PC-9 (cell line): Measurements from ENCODE around the gene LIPC. TPM values are rescaled to one million over a fixed set of nuclear protein-coding genes. Genes with fewer than 3 reads are reported as not detected.

ENCODE experiments used
- BruUV-seq: library from RNA; stranded (reverse); fragments of 400-500 nt; replicated peaks from 2 replicates; lab custom pipeline; 2021; lab: Mats Ljungman, UMichigan
- CTCF ChIA-PET: fragments of 300-600 bp; sonication (Branson Sonifier 250); formaldehyde crosslinking; loops from one replicate; lab custom pipeline; 2022; ENCODE audit warnings: antibody characterized with exemption; lab: Charles Lee
- POLR2A ChIA-PET: fragments of 300-600 bp; sonication (Branson Sonifier 250); formaldehyde crosslinking; loops from one replicate; lab custom pipeline; 2022; ENCODE audit warnings: antibody characterized with exemption; ENCODE audit not compliant: unreplicated experiment; lab: Charles Lee
- DNase-seq, 2 experiments: peaks; one replicate each; pipeline versions ENCODE4 v3.0.0 to v3.0.0-alpha.2; 2015 to 2022; ENCODE audit warnings: mixed read lengths in 1 of 2
- H2AFZ ChIP-seq: fragments of 200-600 bp; sonication (generic); 2 replicates; pipeline ENCODE4 v1.8.1; 2017; ENCODE audit warnings: antibody characterized with exemption
- H3F3A ChIP-seq: fragments of 200-600 bp; sonication (generic); 2 replicates; pipeline ENCODE4 v1.8.1; 2017; ENCODE audit warnings: antibody characterized with exemption, mild to moderate bottlenecking, low read depth; ENCODE audit not compliant: insufficient read depth
- H3K27ac ChIP-seq: fragments of 200-600 bp; sonication (generic); 2 replicates; pipeline ENCODE4 v1.6.1; 2016; ENCODE audit warnings: mixed run types
- H3K27me3 ChIP-seq: fragments of 200-600 bp; sonication (generic); 2 replicates; pipeline ENCODE4 v1.6.1; 2016; ENCODE audit warnings: low read depth, mixed run types; ENCODE audit not compliant: insufficient read depth
- H3K36me3 ChIP-seq: fragments of 200-600 bp; sonication (generic); 2 replicates; pipeline ENCODE4 v1.6.1; 2016; ENCODE audit warnings: low read depth, mixed run types
- H3K4me1 ChIP-seq: fragments of 200-600 bp; sonication (generic); replicated peaks from 2 replicates; pipeline ENCODE4 v1.6.1; 2016; ENCODE audit warnings: mixed run types; ENCODE audit not compliant: insufficient read depth
- H3K4me2 ChIP-seq: fragments of 200-600 bp; sonication (generic); 2 replicates; pipeline ENCODE4 v1.6.1; 2017; ENCODE audit warnings: mixed run types
- H3K4me3 ChIP-seq: fragments of 200-600 bp; sonication (generic); 2 replicates; pipeline ENCODE4 v1.6.1; 2016; ENCODE audit warnings: mixed run types
- H3K79me2 ChIP-seq: fragments of 200-600 bp; sonication (generic); 2 replicates; pipeline ENCODE4 v1.6.1; 2017; ENCODE audit warnings: low read depth, mixed run types
- H3K9me2 ChIP-seq: fragments of 200-600 bp; sonication (generic); 2 replicates; pipeline ENCODE4 v1.8.1; 2017; ENCODE audit warnings: mild to moderate bottlenecking; ENCODE audit not compliant: insufficient read depth
- H3K9me3 ChIP-seq: fragments of 200-600 bp; sonication (generic); 2 replicates; pipeline ENCODE4 v1.8.1; 2016; ENCODE audit warnings: low read depth; ENCODE audit not compliant: insufficient read depth
- H4K20me1 ChIP-seq: fragments of 200-600 bp; sonication (generic); 2 replicates; pipeline ENCODE4 v1.8.1; 2017; ENCODE audit not compliant: insufficient read depth
- EZH2 ChIP-seq: fragments of 200-600 bp; sonication (generic); IDR thresholded peaks from 2 replicates; pipeline ENCODE4 v1.8.0; 2017; ENCODE audit warnings: antibody characterized with exemption, low read depth
- intact Hi-C: fragments of 100-400 bp; cut with micrococcal nuclease; formaldehyde crosslinking; loops from one replicate; pipeline ENCODE4 v1.10.0; 2022; ENCODE audit not compliant: unreplicated experiment
- total RNA-seq: library from RNA; stranded (reverse); gene quantifications from 2 replicates; pipeline ENCODE4 v1.2.3, GENCODE V29; 2021
- TF ChIP-seq, protein P1 (sequence below): fragments of 200-600 bp; sonication (generic); conservative IDR thresholded peaks from 2 replicates; pipeline ENCODE4 v1.6.1; 2017; ENCODE audit warnings: mixed run types, antibody characterized with exemption, mild to moderate bottlenecking, moderate library complexity

Gene LIPC
- total RNA-seq, 1 experiment from 2014 or later, result not detected

DNA sequence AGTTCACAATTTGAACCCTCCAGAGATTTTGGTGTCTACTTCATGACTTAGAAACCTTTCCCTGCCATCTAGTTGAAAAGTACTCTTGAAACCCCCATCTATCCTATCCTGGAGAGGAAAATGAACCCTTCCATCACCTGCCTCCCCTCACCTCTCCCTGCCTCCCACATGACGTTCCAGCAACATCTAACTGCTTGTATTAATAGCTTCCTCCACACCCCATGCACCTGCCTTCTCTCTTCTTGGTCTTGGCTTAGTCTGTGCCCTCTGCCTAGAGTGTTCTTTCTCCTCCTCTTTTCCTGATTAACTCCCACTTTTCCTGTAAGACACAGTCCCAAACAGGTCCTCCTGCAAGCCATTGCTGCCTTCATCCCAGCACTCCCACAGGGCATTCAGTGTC lies 107.8 kb downstream of the LIPC start:
- POLR2A ChIA-PET, result no interaction called here

DNA sequence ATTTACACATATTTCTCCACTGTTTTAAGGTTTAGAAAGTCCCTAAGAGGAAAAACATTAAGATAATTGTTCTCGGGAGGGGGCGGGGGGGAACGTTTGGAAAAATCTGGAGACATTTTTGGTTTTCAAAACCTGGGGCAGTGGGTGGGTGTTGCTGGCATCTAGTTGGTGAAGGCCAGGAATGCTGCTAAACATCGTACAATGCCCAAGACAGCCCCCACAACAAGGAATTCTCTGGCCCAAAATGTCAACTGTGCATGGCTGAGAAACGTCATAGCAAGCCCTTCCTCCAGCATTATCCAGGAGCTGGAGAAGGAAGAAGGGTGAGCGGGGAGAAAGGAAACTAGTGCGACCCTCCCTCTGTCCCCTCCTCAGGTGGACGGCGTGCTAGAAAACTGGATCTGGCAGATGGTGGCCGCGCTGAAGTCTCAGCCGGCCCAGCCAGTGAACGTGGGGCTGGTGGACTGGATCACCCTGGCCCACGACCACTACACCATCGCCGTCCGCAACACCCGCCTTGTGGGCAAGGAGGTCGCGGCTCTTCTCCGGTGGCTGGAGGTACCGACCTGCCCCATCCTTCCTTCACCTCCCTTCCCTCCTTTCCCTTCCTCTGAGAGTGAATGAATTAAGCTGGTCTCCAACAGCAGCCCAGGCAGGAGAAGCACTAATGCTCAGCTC lies 109.8 kb downstream of the LIPC start:
- DNase-seq, result no peak
- no peaks in the 10 kb centered on the region for H3K9me3 ChIP-seq
- TF ChIP-seq, protein P1, sequence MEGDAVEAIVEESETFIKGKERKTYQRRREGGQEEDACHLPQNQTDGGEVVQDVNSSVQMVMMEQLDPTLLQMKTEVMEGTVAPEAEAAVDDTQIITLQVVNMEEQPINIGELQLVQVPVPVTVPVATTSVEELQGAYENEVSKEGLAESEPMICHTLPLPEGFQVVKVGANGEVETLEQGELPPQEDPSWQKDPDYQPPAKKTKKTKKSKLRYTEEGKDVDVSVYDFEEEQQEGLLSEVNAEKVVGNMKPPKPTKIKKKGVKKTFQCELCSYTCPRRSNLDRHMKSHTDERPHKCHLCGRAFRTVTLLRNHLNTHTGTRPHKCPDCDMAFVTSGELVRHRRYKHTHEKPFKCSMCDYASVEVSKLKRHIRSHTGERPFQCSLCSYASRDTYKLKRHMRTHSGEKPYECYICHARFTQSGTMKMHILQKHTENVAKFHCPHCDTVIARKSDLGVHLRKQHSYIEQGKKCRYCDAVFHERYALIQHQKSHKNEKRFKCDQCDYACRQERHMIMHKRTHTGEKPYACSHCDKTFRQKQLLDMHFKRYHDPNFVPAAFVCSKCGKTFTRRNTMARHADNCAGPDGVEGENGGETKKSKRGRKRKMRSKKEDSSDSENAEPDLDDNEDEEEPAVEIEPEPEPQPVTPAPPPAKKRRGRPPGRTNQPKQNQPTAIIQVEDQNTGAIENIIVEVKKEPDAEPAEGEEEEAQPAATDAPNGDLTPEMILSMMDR, result no peak
- no peak for TF ChIP-seq EZH2
- H3K27me3 ChIP-seq, result no peaks in the 10 kb centered on the region
- peaks cover 6% of the 10 kb centered on the region for H3F3A ChIP-seq
- intact Hi-C loops, result no loop called here
- H3K9me2 ChIP-seq, result no peaks in the 10 kb centered on the region
- H4K20me1 ChIP-seq, result no peaks in the 10 kb centered on the region
- no peak overlapping the region for H2AFZ ChIP-seq
- no TSS peak for BruUV-seq
- peaks cover 17% of the 10 kb centered on the region for H3K4me1 ChIP-seq
- ChIA-PET POLR2A (no interaction called here), CTCF (no interaction called here)
- no peak overlapping the region for H3K4me3 ChIP-seq
- no peak overlapping the region for H3K4me2 ChIP-seq
- H3K79me2 ChIP-seq, result no peaks in the 10 kb centered on the region
- no peaks in the 10 kb centered on the region for H3K36me3 ChIP-seq
- H3K27ac ChIP-seq, result no peak overlapping the region

More for the DNA sequence above, 107.8 kb downstream of the LIPC start:
- no peak overlapping the region for H3K4me3 ChIP-seq
- H2AFZ ChIP-seq, result no peak overlapping the region
- no peaks in the 10 kb centered on the region for H3K36me3 ChIP-seq
- no peaks in the 10 kb centered on the region for H3K27me3 ChIP-seq
- H4K20me1 ChIP-seq, result no peaks in the 10 kb centered on the region
- H3K79me2 ChIP-seq, result no peaks in the 10 kb centered on the region
- H3K27ac ChIP-seq, result no peak overlapping the region
- H3K4me1 ChIP-seq, result peaks cover 6% of the 10 kb centered on the region
- TF ChIP-seq, protein P1, result no peak
- TF ChIP-seq EZH2, result no peak
- no peak for DNase-seq
- H3F3A ChIP-seq, result no peaks in the 10 kb centered on the region
- no peaks in the 10 kb centered on the region for H3K9me2 ChIP-seq
- intact Hi-C loops, result no loop called here
- CTCF ChIA-PET, result no interaction called here
- no TSS peak for BruUV-seq
- H3K9me3 ChIP-seq, result no peaks in the 10 kb centered on the region
- H3K4me2 ChIP-seq, result no peak overlapping the region

DNA sequence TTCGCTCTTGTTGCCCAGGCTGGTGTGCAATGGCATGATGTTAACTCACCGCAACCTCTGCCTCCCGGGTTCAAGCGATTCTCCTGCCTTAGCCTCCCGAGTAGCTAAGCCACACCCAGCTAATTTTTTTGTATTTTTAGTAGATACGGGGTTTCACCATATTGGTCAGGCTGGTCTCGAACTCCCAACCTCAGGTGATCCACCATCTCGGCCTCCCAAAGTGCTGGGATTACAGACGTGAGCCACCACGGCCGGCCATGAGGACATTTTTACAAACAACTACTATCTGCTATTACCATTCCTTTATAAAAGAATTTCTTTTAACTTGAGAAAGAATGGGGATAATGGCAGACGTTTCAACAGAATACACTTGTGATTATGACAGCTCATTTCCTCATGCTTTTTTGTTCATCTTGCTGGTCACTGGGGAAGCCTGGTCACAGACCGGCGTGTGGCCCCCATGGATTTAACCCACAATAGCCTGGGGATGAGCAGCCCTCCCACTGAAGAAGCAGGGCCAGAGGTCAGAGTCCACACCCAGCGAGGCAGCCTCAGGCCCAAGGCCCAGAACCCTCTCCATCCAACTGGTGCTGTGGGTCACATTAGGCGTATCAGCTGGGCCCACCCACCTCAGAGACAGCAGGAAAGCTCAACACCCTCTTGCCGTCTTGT lies 112.0 kb downstream of the LIPC start:
- Histone ChIP-seq H3F3A (peaks cover 23% of the 10 kb centered on the region), H3K4me3 (no peak overlapping the region), H3K4me1 (peaks cover 34% of the 10 kb centered on the region), H3K27ac (no peak overlapping the region), H3K27me3 (no peaks in the 10 kb centered on the region), H3K36me3 (no peaks in the 10 kb centered on the region), H2AFZ (no peak overlapping the region), H3K79me2 (no peaks in the 10 kb centered on the region), H3K9me3 (no peaks in the 10 kb centered on the region), H4K20me1 (no peaks in the 10 kb centered on the region), H3K4me2 (no peak overlapping the region), H3K9me2 (no peaks in the 10 kb centered on the region)
- DNase-seq, result no peak
- CTCF ChIA-PET, result no interaction called here
- POLR2A ChIA-PET, result no interaction called here
- intact Hi-C loops, result no loop called here
- no TSS peak for BruUV-seq
- TF ChIP-seq EZH2, result no peak
- TF ChIP-seq, protein P1, result no peak
